Tibial nerve (tissue), 4 donors: ENCODE measurements around the gene KCNH2.

Experiments used
- EP300 ChIP-seq, 2 donors: sonication (generic); formaldehyde crosslinking; IDR thresholded peaks; one replicate each; pipeline ENCODE4 v1.6.1; 2017; ENCODE audit warnings: antibody characterized with exemption in 2 of 2, mild to moderate bottlenecking in 1 of 2
- POLR2A ChIP-seq, 2 donors: fragments of 450-650 bp; IDR thresholded peaks; one replicate each; pipeline ENCODE4 v1.6.1; 2017; ENCODE audit warnings: antibody characterized with exemption in 2 of 2, mild to moderate bottlenecking in 2 of 2, moderate library complexity in 2 of 2
- TF ChIP-seq, protein P1 (sequence below), 5 experiments: fragments of 200-600 bp in 3 of 5; fragments of 450-650 bp in 2 of 5; sonication (generic) in 3 of 5; IDR thresholded peaks; one replicate each; pipeline ENCODE4 v1.5.1; 2016 to 2019; ENCODE audit warnings: antibody characterized with exemption in 5 of 5, mild to moderate bottlenecking in 3 of 5, moderate library complexity in 2 of 5

DNA sequence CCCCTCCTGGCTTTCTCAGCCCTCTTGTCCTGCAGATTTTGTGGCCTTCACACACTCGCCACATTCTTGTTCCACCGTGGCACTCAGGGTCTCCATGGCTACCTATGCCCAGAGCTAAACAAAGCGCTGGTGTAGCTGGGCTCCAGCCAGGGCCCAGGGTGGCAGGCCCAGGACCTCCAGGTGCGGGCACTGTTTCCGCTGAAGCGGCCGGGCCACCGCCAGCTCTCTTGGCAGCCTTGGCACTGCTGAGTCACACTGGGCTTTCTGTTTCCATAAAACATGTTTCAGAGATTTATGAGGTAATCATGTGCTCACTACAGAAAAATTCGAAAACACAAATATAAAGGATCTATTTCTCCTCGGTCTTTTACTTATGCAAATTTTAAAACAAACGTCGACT, 74.5 kb downstream of the KCNH2 start:
- TF ChIP-seq, protein P1, sequence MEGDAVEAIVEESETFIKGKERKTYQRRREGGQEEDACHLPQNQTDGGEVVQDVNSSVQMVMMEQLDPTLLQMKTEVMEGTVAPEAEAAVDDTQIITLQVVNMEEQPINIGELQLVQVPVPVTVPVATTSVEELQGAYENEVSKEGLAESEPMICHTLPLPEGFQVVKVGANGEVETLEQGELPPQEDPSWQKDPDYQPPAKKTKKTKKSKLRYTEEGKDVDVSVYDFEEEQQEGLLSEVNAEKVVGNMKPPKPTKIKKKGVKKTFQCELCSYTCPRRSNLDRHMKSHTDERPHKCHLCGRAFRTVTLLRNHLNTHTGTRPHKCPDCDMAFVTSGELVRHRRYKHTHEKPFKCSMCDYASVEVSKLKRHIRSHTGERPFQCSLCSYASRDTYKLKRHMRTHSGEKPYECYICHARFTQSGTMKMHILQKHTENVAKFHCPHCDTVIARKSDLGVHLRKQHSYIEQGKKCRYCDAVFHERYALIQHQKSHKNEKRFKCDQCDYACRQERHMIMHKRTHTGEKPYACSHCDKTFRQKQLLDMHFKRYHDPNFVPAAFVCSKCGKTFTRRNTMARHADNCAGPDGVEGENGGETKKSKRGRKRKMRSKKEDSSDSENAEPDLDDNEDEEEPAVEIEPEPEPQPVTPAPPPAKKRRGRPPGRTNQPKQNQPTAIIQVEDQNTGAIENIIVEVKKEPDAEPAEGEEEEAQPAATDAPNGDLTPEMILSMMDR (IDR thresholded peaks at IDR 0.05): no peak
- TF ChIP-seq POLR2A (IDR thresholded peaks at IDR 0.05): no peak
- peak in 1 of 2 donors; percentile 48 for TF ChIP-seq EP300 (IDR thresholded peaks at IDR 0.05)
